ENCODE data around the gene UBTD1. TPM values are rescaled to one million over a fixed set of nuclear protein-coding genes. Genes with fewer than 3 reads are reported as not detected.

Gene UBTD1
- total and polyA plus RNA-seq, 10 of the 15 experiments (the other 5 are each of a cell fraction or from before 2014, with no cell fraction given), result 0.04 to 1.5 (median 1.2) TPM; not detected in 1

GRCh38 chr10:97522071-97522470, 23.3 kb downstream of the UBTD1 start:
- FAIRE-seq (no peak), ATAC-seq (no peak), DNase-seq (ENCODE audit: low read depth, low spot score) (no peak)
- POLR2A ChIA-PET, result no interaction called here
- no peaks in the 10 kb centered on the region for H3K9me3 ChIP-seq (replicated peaks; ENCODE audit: control insufficient read depth, insufficient read depth, low read length)
- H3K4me1 ChIP-seq (ENCODE audit: control insufficient read depth, insufficient read depth, low read length), result no peaks in the 10 kb centered on the region
- WGBS (ENCODE audit: insufficient coverage, insufficient replicate concordance, low lambda C conversion rate, missing lambda C conversion rate), result 48% methylated on average over 6 of the region's 6 CpGs
- no peaks in the 10 kb centered on the region for H4K20me1 ChIP-seq (ENCODE audit: control insufficient read depth, insufficient read depth)
- RAD21 ChIA-PET (ENCODE audit: unreplicated experiment), result interaction anchor here (2.2 kb wide), 1 partner anchor 115 kb away, joined by 4 read pairs; no protein-coding TSS in a partner anchor
- H3K9ac ChIP-seq (ENCODE audit: control insufficient read depth, insufficient read depth, low read length), result no peak overlapping the region
- in situ Hi-C loops (cut with MboI) (no loop called here), intact Hi-C loops (cut with micrococcal nuclease; ENCODE audit: unreplicated experiment) (no loop called here)
- H3K4me3 ChIP-seq, result no peak overlapping the region
- no peak overlapping the region for H3K4me2 ChIP-seq (ENCODE audit: control insufficient read depth, insufficient read depth)
- CTCF ChIA-PET, result interaction anchor here (0.7 to 1.1 kb wide), 3 partner anchors 13 to 118 kb away, joined by 3 to 4 read pairs (median 4); partner anchors contain the start of gene PI4K2A
- no TSS peak for BruUV-seq (replicated peaks)
- H2AFZ ChIP-seq (ENCODE audit: control insufficient read depth, low read depth, low read length), result no peak overlapping the region
- H3K27me3 ChIP-seq (replicated peaks in 1 of 2; ENCODE audit: control insufficient read depth in 2 of 2, insufficient read depth in 2 of 2, low read length in 1 of 2), result peaks cover 5 to 6% of the 10 kb centered on the region in 2 experiments
- no peaks in the 10 kb centered on the region for H3K79me2 ChIP-seq (ENCODE audit: control insufficient read depth, insufficient read depth, low read length)
- TF ChIP-seq REST (IDR thresholded peaks at IDR 0.05; ENCODE audit: low read depth, low read length) (no peak), SP1 (IDR thresholded peaks at IDR 0.05; ENCODE audit: low read depth, low read length) (no peak), BHLHE40 (IDR thresholded peaks at IDR 0.05; ENCODE audit: borderline replicate concordance in 1 of 2, low read depth in 2 of 2, low read length in 1 of 2) (no peak), BCL11A (IDR thresholded peaks at IDR 0.05; ENCODE audit: low read depth, low read length) (no peak), RUNX3 (IDR thresholded peaks at IDR 0.05; ENCODE audit: low read length) (no peak), CHD1 (IDR thresholded peaks at IDR 0.05; ENCODE audit: low read depth, low read length) (no peak), ZZZ3 (IDR thresholded peaks at IDR 0.05; ENCODE audit: control insufficient read depth, insufficient read length, low read depth) (no peak), NFYB (IDR thresholded peaks at IDR 0.05; ENCODE audit: insufficient read depth, low read depth, low read length) (no peak)
- TF ChIP-seq, protein P1, sequence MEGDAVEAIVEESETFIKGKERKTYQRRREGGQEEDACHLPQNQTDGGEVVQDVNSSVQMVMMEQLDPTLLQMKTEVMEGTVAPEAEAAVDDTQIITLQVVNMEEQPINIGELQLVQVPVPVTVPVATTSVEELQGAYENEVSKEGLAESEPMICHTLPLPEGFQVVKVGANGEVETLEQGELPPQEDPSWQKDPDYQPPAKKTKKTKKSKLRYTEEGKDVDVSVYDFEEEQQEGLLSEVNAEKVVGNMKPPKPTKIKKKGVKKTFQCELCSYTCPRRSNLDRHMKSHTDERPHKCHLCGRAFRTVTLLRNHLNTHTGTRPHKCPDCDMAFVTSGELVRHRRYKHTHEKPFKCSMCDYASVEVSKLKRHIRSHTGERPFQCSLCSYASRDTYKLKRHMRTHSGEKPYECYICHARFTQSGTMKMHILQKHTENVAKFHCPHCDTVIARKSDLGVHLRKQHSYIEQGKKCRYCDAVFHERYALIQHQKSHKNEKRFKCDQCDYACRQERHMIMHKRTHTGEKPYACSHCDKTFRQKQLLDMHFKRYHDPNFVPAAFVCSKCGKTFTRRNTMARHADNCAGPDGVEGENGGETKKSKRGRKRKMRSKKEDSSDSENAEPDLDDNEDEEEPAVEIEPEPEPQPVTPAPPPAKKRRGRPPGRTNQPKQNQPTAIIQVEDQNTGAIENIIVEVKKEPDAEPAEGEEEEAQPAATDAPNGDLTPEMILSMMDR (IDR thresholded peaks at IDR 0.05 in 2 of 3, conservative IDR thresholded peaks at IDR 0.05 in 1 of 3; ENCODE audit: control insufficient read depth in 2 of 3, extremely low read depth in 1 of 3, insufficient read depth in 1 of 3, low read depth in 3 of 3, low read length in 3 of 3), result no peak
- TF ChIP-seq, protein P2, sequence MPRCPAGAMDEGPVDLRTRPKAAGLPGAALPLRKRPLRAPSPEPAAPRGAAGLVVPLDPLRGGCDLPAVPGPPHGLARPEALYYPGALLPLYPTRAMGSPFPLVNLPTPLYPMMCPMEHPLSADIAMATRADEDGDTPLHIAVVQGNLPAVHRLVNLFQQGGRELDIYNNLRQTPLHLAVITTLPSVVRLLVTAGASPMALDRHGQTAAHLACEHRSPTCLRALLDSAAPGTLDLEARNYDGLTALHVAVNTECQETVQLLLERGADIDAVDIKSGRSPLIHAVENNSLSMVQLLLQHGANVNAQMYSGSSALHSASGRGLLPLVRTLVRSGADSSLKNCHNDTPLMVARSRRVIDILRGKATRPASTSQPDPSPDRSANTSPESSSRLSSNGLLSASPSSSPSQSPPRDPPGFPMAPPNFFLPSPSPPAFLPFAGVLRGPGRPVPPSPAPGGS (IDR thresholded peaks at IDR 0.05; ENCODE audit: borderline replicate concordance, insufficient read depth, low read depth, low read length, poor library complexity, severe bottlenecking), result no peak
- H3K36me3 ChIP-seq (ENCODE audit: control insufficient read depth in 2 of 2, insufficient read depth in 2 of 2, low read length in 1 of 2), result no peaks in the 10 kb centered on the region
- no peak overlapping the region for H3K27ac ChIP-seq (ENCODE audit: control insufficient read depth, insufficient read depth)
- SMC1A ChIA-PET (ENCODE audit: uncharacterized antibody, unreplicated experiment), result no interaction called here

Data from GM12878 (cell line).